Retinal pigment epithelial cell (primary cell): ENCODE measurements around the gene SCAPER.
"Not testable (repeated sequence)": the region's sequence is repeated elsewhere in the genome, so short reads cannot be mapped to it uniquely, and the experiment has no call there.

Source experiments
- DNase-seq: peaks from one replicate; pipeline ENCODE4 v3.0.0-alpha.2; 2010; ENCODE audit warnings: low read depth
- H3K4me3 ChIP-seq: 2 replicates; pipeline ENCODE4 v1.5.1; 2011; ENCODE audit warnings: mild to moderate bottlenecking, low read length, control low read depth, moderate library complexity
- CTCF ChIP-seq: conservative IDR thresholded peaks from 2 replicates; pipeline ENCODE4 v1.5.1; 2011; ENCODE audit warnings: low read depth, low read length, control low read depth, inconsistent platforms

SCAPER gene

GRCh38 chr15:76526111-76526510 is 379.0 kb downstream of the SCAPER start:
- H3K4me3 ChIP-seq: no peak overlapping the region
- no peak for DNase-seq
- no peak for TF ChIP-seq CTCF

- TF ChIP-seq CTCF: no peak
- no peak overlapping the region for H3K4me3 ChIP-seq
- DNase-seq: no peak
These were observed 387.2 kb downstream of the SCAPER start for GRCh38 chr15:76517910-76518309.

- no peak for DNase-seq
- H3K4me3 ChIP-seq: no peak overlapping the region
- no peak for TF ChIP-seq CTCF
These were observed 390.9 kb downstream of the SCAPER start for GRCh38 chr15:76514282-76514681.

GRCh38 chr15:76512971-76513370 is 392.2 kb downstream of the SCAPER start:
- no peak for TF ChIP-seq CTCF
- H3K4me3 ChIP-seq: no peak overlapping the region
- DNase-seq: no peak

GRCh38 chr15:76510663-76511062 is 394.5 kb downstream of the SCAPER start:
- not testable (repeated sequence) for DNase-seq, H3K4me3 ChIP-seq

- DNase-seq: no peak
- no peak for TF ChIP-seq CTCF
- H3K4me3 ChIP-seq: no peak overlapping the region
These were observed 401.3 kb downstream of the SCAPER start for GRCh38 chr15:76503804-76504203.

- TF ChIP-seq CTCF: no peak
- no peak overlapping the region for H3K4me3 ChIP-seq
- no peak for DNase-seq
These were observed 402.0 kb downstream of the SCAPER start for GRCh38 chr15:76503121-76503520.

GRCh38 chr15:76502678-76503077 is 402.5 kb downstream of the SCAPER start:
- DNase-seq: no peak
- no peak overlapping the region for H3K4me3 ChIP-seq
- TF ChIP-seq CTCF: no peak

GRCh38 chr15:76502185-76502584 is 403.0 kb downstream of the SCAPER start:
- not testable (repeated sequence) for H3K4me3 ChIP-seq, DNase-seq
